ENCODE measurements around the gene ELMO1. TPM values are rescaled to one million over a fixed set of nuclear protein-coding genes. Genes with fewer than 3 reads are reported as not detected.

The ELMO1 gene
- total and polyA plus RNA-seq, 10 of the 15 experiments (the other 5 are each of a cell fraction or from before 2014, with no cell fraction given) = 22.6 to 85.9 (median 56.6) TPM

- intact Hi-C loops (cut with micrococcal nuclease; ENCODE audit: unreplicated experiment) = no loop called here
Measured at GRCh38 chr7:36955456-36956129, 493.1 kb downstream of the ELMO1 start.

GRCh38 chr7:36951257-36951697 lies 497.4 kb downstream of the ELMO1 start:
- H2AFZ ChIP-seq (ENCODE audit: control insufficient read depth, low read depth, low read length) = no peak overlapping the region
- peak; percentile 89 for FAIRE-seq
- H3K36me3 ChIP-seq (ENCODE audit: control insufficient read depth in 2 of 2, insufficient read depth in 2 of 2, low read length in 1 of 2) = no peaks in the 10 kb centered on the region; a peak in 2 of 4 replicates
- CTCF ChIA-PET = interaction anchor here (1.0 kb wide), 1 partner anchor 13 kb away, joined by 3 read pairs; no protein-coding TSS in a partner anchor
- H3K4me3 ChIP-seq = peak overlapping the region; percentile 52
- RAD21 ChIA-PET (ENCODE audit: unreplicated experiment) = interaction anchor here (1.4 to 4.9 kb wide), 2 partner anchors 10 to 230 kb away, joined by 4 to 22 read pairs; no protein-coding TSS in a partner anchor
- 35% methylated on average over 3 of the region's 3 CpGs for WGBS (ENCODE audit: insufficient coverage, insufficient replicate concordance, low lambda C conversion rate, missing lambda C conversion rate)
- SMC1A ChIA-PET (ENCODE audit: uncharacterized antibody, unreplicated experiment) = interaction anchor here (0.8 to 11.1 kb wide), 4 partner anchors 8 to 230 kb away, joined by 3 to 92 read pairs (median 3); no protein-coding TSS in a partner anchor
- DNase-seq (ENCODE audit: low read depth, low spot score) = peak; percentile 98
- no peaks in the 10 kb centered on the region for H3K27me3 ChIP-seq (replicated peaks in 1 of 2; ENCODE audit: control insufficient read depth in 2 of 2, insufficient read depth in 2 of 2, low read length in 1 of 2)
- peak; percentile 95 for ATAC-seq
- BruUV-seq (replicated peaks) = no TSS peak
- peaks cover 28% of the 10 kb centered on the region for H3K4me1 ChIP-seq (ENCODE audit: control insufficient read depth, insufficient read depth, low read length)
- peak overlapping the region; percentile 89 for H3K27ac ChIP-seq (ENCODE audit: control insufficient read depth, insufficient read depth)
- intact Hi-C loops (cut with micrococcal nuclease; ENCODE audit: unreplicated experiment) = loop anchor here (5.0 kb wide), 1 partner anchor 214 kb away; no protein-coding TSS in a partner anchor
- H3K4me2 ChIP-seq (ENCODE audit: control insufficient read depth, insufficient read depth) = peak overlapping the region; percentile 91
- peaks cover 11% of the 10 kb centered on the region; the same call in 2 of the 3 replicates for H3K9me3 ChIP-seq (replicated peaks; ENCODE audit: control insufficient read depth, insufficient read depth, low read length)
- POLR2A ChIA-PET = interaction anchor here (3.9 kb wide), 1 partner anchor 10 kb away, joined by 13 read pairs; no protein-coding TSS in a partner anchor
- peaks cover 32% of the 10 kb centered on the region for H3K79me2 ChIP-seq (ENCODE audit: control insufficient read depth, insufficient read depth, low read length)
- in situ Hi-C loops (cut with MboI) = loop anchor here (10.0 kb wide), 1 partner anchor 394 kb away; no protein-coding TSS in a partner anchor
- H3K9ac ChIP-seq (ENCODE audit: control insufficient read depth, insufficient read depth, low read length) = peak overlapping the region; percentile 53; the same call in 1 of the 2 replicates
- no peaks in the 10 kb centered on the region for H4K20me1 ChIP-seq (ENCODE audit: control insufficient read depth, insufficient read depth)
- TF ChIP-seq ZBED1 (IDR thresholded peaks at IDR 0.05; ENCODE audit: borderline replicate concordance) = peak; percentile 85; the same call in 1 of the 2 replicates
- no peak for TF ChIP-seq HSF1 (IDR thresholded peaks at IDR 0.05; ENCODE audit: low read depth, low read length)
- 0 out of 2 replicates have a peak, but pooled peaks have one; percentile 47 for TF ChIP-seq MYB (IDR thresholded peaks at IDR 0.05; ENCODE audit: borderline replicate concordance, low read depth, low read length)
- TF ChIP-seq, protein P1, sequence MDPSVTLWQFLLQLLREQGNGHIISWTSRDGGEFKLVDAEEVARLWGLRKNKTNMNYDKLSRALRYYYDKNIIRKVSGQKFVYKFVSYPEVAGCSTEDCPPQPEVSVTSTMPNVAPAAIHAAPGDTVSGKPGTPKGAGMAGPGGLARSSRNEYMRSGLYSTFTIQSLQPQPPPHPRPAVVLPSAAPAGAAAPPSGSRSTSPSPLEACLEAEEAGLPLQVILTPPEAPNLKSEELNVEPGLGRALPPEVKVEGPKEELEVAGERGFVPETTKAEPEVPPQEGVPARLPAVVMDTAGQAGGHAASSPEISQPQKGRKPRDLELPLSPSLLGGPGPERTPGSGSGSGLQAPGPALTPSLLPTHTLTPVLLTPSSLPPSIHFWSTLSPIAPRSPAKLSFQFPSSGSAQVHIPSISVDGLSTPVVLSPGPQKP (IDR thresholded peaks at IDR 0.05; ENCODE audit: low read depth, low read length) = no peak
- TF ChIP-seq NR2C2 (IDR thresholded peaks at IDR 0.05; ENCODE audit: borderline replicate concordance, control insufficient read depth, insufficient read length, low read depth) = no peak
- TF ChIP-seq NFYA (IDR thresholded peaks at IDR 0.05; ENCODE audit: borderline replicate concordance, low read depth, low read length) = no peak
- 0 out of 2 replicates have a peak, but pooled peaks have one; percentile 35 for TF ChIP-seq RAD51 (IDR thresholded peaks at IDR 0.05)
- TF ChIP-seq ATF2 (IDR thresholded peaks at IDR 0.05; ENCODE audit: low read length) = peak; percentile 96

More at GRCh38 chr7:36955456-36956129, 493.1 kb downstream of the ELMO1 start:
- ATAC-seq (no peak), DNase-seq (ENCODE audit: low read depth, low spot score) (no peak), FAIRE-seq (no peak)
- no TSS peak for BruUV-seq (replicated peaks)
- ChIA-PET POLR2A (no interaction called here), CTCF (interaction anchor here (1.0 to 1.9 kb wide), 5 partner anchors 12 to 17 kb away, joined by 3 to 7 read pairs (median 4); no protein-coding TSS in a partner anchor), SMC1A (ENCODE audit: uncharacterized antibody, unreplicated experiment) (interaction anchor here (0.9 kb wide), 1 partner anchor 17 kb away, joined by 4 read pairs; no protein-coding TSS in a partner anchor), RAD21 (ENCODE audit: unreplicated experiment) (interaction anchor here (1.3 kb wide), 1 partner anchor 12 kb away, joined by 6 read pairs; no protein-coding TSS in a partner anchor)
- peaks cover 4% of the 10 kb centered on the region; the same call in 1 of the 3 replicates for H3K9me3 ChIP-seq (replicated peaks; ENCODE audit: control insufficient read depth, insufficient read depth, low read length)
- H3K4me3 ChIP-seq = no peak overlapping the region
- no peaks in the 10 kb centered on the region for H3K36me3 ChIP-seq (ENCODE audit: control insufficient read depth in 2 of 2, insufficient read depth in 2 of 2, low read length in 1 of 2)
- TF ChIP-seq SPI1 (IDR thresholded peaks at IDR 0.05; ENCODE audit: borderline replicate concordance, insufficient read depth, low read depth, low read length) = peak; percentile 51; the same call in 1 of the 2 replicates
- TF ChIP-seq MEF2A (IDR thresholded peaks at IDR 0.05; ENCODE audit: insufficient read depth, low read depth, low read length) = no peak
- H3K27me3 ChIP-seq (replicated peaks in 1 of 2; ENCODE audit: control insufficient read depth in 2 of 2, insufficient read depth in 2 of 2, low read length in 1 of 2) = no peaks in the 10 kb centered on the region
- H3K4me1 ChIP-seq (ENCODE audit: control insufficient read depth, insufficient read depth, low read length) = peaks cover 38% of the 10 kb centered on the region
- no peak overlapping the region for H3K9ac ChIP-seq (ENCODE audit: control insufficient read depth, insufficient read depth, low read length)
- in situ Hi-C loops (cut with MboI) = loop anchor here (10.0 kb wide), 1 partner anchor 389 kb away; no protein-coding TSS in a partner anchor
- peaks cover 4% of the 10 kb centered on the region for H3K79me2 ChIP-seq (ENCODE audit: control insufficient read depth, insufficient read depth, low read length)
- H3K4me2 ChIP-seq (ENCODE audit: control insufficient read depth, insufficient read depth) = no peak overlapping the region
- WGBS (ENCODE audit: insufficient coverage, insufficient replicate concordance, low lambda C conversion rate, missing lambda C conversion rate) = 37% methylated on average over 3 of the region's 3 CpGs
- H4K20me1 ChIP-seq (ENCODE audit: control insufficient read depth, insufficient read depth) = no peaks in the 10 kb centered on the region
- H2AFZ ChIP-seq (ENCODE audit: control insufficient read depth, low read depth, low read length) = no peak overlapping the region
- H3K27ac ChIP-seq (ENCODE audit: control insufficient read depth, insufficient read depth) = no peak overlapping the region

All from GM12878 (cell line).